Calu3 (cell line): ENCODE data around the gene KRTAP2-3. TPM values are rescaled to one million over a fixed set of nuclear protein-coding genes. Genes with fewer than 3 reads are reported as not detected.
"Not testable (repeated sequence)": the region's sequence is repeated elsewhere in the genome, so short reads cannot be mapped to it uniquely, and the experiment has no call there.

Source experiments
- BruUV-seq: library from RNA; stranded (reverse); fragments of 400-500 nt; replicated peaks from 2 replicates; lab custom pipeline; 2021; lab: Mats Ljungman, UMichigan
- CTCF ChIA-PET: fragments of 300-600 bp; sonication (Branson Sonifier 250); formaldehyde crosslinking; loops from one replicate; lab custom pipeline; 2022; ENCODE audit warnings: antibody characterized with exemption; lab: Charles Lee
- DNase-seq: peaks from one replicate; pipeline ENCODE4 v3.0.0; 2022
- H3K27ac Mint-ChIP-seq: one replicate; pipeline ENCODE4 v1.8.0; 2022; ENCODE audit warnings: mixed read lengths; ENCODE audit not compliant: unreplicated experiment
- H3K27me3 Mint-ChIP-seq: one replicate; pipeline ENCODE4 v1.8.0; 2022; ENCODE audit warnings: mixed read lengths; ENCODE audit not compliant: unreplicated experiment
- H3K36me3 Mint-ChIP-seq: one replicate; pipeline ENCODE4 v1.8.0; 2022; ENCODE audit warnings: mild to moderate bottlenecking, moderate library complexity, mixed read lengths; ENCODE audit not compliant: insufficient read depth, unreplicated experiment
- H3K4me1 Mint-ChIP-seq: one replicate; pipeline ENCODE4 v1.8.0; 2022; ENCODE audit warnings: mild to moderate bottlenecking, low read depth, mixed read lengths; ENCODE audit not compliant: unreplicated experiment
- H3K4me3 Mint-ChIP-seq: one replicate; pipeline ENCODE4 v1.8.0; 2022; ENCODE audit warnings: mild to moderate bottlenecking, low read depth, moderate library complexity, mixed read lengths; ENCODE audit not compliant: unreplicated experiment
- H3K9me3 Mint-ChIP-seq: one replicate; pipeline ENCODE4 v1.8.0; 2022; ENCODE audit warnings: low read depth, mixed read lengths; ENCODE audit not compliant: unreplicated experiment
- intact Hi-C: fragments of 100-400 bp; cut with micrococcal nuclease; formaldehyde crosslinking; loops from one replicate; pipeline ENCODE4 v1.10.0; 2022; ENCODE audit not compliant: unreplicated experiment
- total RNA-seq: library from RNA; stranded (reverse); gene quantifications from 2 replicates; pipeline ENCODE4 v1.2.3, GENCODE V29; 2022
- TF ChIP-seq, protein P1 (sequence below): fragments of 200-600 bp; IDR thresholded peaks from one replicate; pipeline ENCODE4 v1.8.0; 2022; ENCODE audit warnings: antibody characterized with exemption; ENCODE audit not compliant: unreplicated experiment

KRTAP2-3 gene
- total RNA-seq, 1 experiment from 2014 or later, result 18.2 TPM

DNA sequence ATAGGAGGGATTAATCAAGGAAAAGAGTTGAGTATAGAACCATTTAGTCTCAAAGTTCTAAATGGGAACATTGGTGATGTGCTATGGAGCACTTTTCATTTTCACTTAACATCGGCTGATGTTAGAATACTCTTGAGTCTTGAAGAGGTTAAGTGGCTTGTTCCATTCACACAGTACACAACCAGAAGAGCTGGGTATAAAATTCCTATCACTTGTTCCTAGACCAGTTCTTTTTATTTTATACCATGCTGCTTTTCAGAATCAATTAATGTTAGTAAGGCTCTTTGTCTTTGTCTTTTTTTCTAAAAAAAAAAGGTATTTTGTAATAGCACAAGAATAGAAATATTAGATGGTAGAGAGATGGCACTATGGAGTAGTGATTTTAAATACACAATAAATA lies 17.0 kb downstream of the KRTAP2-3 start:
- H3K36me3 Mint-ChIP-seq, result peaks cover 6% of the 10 kb centered on the region
- H3K9me3 Mint-ChIP-seq, result peaks cover 7% of the 10 kb centered on the region
- CTCF ChIA-PET, result interaction anchor here (0.9 kb wide), 1 partner anchor 84 kb away, joined by 3 read pairs; no protein-coding TSS in a partner anchor
- intact Hi-C loops, result loop anchor here (2.0 to 5.0 kb wide), 2 partner anchors 18 to 41 kb away; partner anchors contain the start of gene KRTAP2-3
- no peak overlapping the region for H3K27ac Mint-ChIP-seq
- no peaks in the 10 kb centered on the region for H3K27me3 Mint-ChIP-seq
- no TSS peak for BruUV-seq
- TF ChIP-seq, protein P1, sequence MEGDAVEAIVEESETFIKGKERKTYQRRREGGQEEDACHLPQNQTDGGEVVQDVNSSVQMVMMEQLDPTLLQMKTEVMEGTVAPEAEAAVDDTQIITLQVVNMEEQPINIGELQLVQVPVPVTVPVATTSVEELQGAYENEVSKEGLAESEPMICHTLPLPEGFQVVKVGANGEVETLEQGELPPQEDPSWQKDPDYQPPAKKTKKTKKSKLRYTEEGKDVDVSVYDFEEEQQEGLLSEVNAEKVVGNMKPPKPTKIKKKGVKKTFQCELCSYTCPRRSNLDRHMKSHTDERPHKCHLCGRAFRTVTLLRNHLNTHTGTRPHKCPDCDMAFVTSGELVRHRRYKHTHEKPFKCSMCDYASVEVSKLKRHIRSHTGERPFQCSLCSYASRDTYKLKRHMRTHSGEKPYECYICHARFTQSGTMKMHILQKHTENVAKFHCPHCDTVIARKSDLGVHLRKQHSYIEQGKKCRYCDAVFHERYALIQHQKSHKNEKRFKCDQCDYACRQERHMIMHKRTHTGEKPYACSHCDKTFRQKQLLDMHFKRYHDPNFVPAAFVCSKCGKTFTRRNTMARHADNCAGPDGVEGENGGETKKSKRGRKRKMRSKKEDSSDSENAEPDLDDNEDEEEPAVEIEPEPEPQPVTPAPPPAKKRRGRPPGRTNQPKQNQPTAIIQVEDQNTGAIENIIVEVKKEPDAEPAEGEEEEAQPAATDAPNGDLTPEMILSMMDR, result no peak
- no peak for DNase-seq
- no peak overlapping the region for H3K4me3 Mint-ChIP-seq
- peaks cover 35% of the 10 kb centered on the region for H3K4me1 Mint-ChIP-seq

DNA sequence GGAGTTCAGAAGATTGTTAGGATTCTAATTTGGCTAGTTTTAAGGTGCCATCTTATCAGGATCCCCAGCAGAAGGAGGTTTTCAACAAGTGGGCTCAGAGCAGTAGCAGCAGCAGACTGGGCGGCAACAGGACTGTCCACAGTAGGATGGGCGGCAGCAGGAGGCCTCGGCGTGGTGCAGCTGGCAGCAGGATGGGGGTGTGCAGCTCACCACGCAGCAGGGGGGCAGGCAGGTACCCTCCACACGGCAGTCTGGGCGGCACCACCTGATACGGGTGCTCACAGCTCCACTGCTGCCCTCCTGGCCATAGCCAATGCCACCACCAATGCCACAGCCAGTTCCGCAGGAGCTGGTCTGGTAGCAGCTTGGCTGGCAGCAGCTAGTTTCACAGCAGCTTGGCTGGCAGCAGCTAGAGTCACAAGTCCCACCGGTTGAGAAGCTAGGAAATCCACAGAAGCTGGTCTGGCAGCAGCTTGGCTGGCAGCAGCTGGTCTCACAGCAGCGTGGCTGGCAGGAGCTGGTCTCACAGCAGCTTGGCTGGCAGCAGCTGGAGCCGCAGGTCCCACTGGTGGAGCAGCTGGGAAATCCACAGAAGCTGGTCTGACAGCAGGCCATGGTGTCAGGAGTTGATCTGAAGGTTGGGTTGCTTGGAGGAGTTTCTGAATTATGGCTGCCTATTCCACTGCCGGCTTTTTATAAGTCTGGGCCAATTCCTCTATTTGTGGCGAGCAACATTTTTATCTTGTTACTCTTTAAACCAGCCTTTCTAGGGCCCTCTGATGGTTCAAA lies 18.9 kb downstream of the KRTAP2-3 start, which contains the start of gene KRTAP1-1:
Gene KRTAP1-1 (minus strand): TSS at position 668 of the 789 bp plus-strand sequence. CDS start 53 bp downstream, at position 615.
- not testable (repeated sequence) for H3K9me3 Mint-ChIP-seq

DNA sequence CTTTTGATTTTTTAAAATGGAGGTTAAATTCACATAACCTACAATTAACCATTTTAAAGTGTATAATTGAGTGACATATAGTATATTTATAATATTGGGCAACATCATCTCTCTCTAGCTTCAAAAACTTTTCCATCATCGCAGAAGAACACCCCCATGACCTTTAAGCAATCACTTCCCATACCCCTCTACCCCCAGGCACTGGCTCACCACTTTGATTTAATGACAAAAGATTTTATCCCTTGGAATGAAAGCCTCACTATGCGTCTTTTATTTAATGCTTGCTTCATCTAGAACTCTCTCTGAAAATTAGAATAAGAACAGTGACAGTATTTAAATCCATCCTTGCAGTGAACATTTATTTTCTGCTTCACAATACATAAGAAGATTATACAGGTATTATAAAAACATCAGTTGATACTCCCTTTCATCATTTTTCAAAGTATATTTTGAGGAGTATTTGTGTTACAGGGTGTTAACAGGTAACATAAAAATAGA lies 22.0 kb downstream of the KRTAP2-3 start:
- CTCF ChIA-PET, result interaction anchor here (1.1 to 1.4 kb wide), 2 partner anchors 13 to 18 kb away, joined by 3 to 7 read pairs; no protein-coding TSS in a partner anchor
- DNase-seq, result no peak
- H3K27ac Mint-ChIP-seq, result no peak overlapping the region

More for the DNA sequence above, 18.9 kb downstream of the KRTAP2-3 start, which contains the start of gene KRTAP1-1:
- H3K36me3 Mint-ChIP-seq, H3K27me3 Mint-ChIP-seq: not testable (repeated sequence)
- CTCF ChIA-PET, result interaction anchor here (0.8 to 1.9 kb wide), 11 partner anchors 17 to 186 kb away, joined by 3 to 7 read pairs (median 3); partner anchors contain the start of genes KRT23 and KRT39
- H3K4me1 Mint-ChIP-seq, result peaks cover 36% of the 10 kb centered on the region
- DNase-seq, result peak; percentile 71
- peak within 1 kb of the TSS; percentile 60 for H3K27ac Mint-ChIP-seq
- BruUV-seq, result TSS peak; percentile 97
- peak within 1 kb of the TSS; percentile 63 for H3K4me3 Mint-ChIP-seq
- intact Hi-C loops, result loop anchor here (1.0 to 5.0 kb wide), 5 partner anchors 39 to 184 kb away; no protein-coding TSS in a partner anchor
- TF ChIP-seq, protein P1, result peak; percentile 73

DNA sequence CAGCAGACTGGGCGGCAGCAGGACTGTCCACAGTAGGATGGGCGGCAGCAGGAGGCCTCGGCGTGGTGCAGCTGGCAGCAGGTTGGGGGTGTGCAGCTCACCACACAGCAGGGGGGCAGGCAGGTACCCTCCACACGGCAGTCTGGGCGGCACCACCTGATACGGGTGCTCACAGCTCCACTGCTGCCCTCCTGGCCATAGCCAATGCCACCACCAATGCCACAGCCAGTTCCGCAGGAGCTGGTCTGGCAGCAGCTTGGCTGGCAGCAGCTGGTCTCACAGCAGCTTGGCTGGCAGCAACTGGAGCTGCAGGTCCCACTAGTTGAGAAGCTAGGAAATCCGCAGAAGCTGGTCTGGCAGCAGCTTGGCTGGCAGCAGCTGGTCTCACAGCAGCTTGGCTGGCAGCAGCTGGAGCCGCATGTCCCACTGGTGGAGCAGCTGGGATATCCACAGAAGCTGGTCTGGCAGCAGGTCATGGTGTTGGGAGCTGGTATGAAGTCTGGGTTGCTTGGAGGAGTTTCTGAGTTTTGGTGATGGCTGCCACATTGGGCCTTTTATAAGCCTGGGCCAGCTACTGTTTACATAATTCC lies 25.5 kb downstream of the KRTAP2-3 start, which contains the start of gene KRTAP1-3:
Gene KRTAP1-3 (minus strand): TSS at position 529 of the 590 bp plus-strand sequence. CDS start 53 bp downstream, at position 476.
- H3K27me3 Mint-ChIP-seq, H3K4me3 Mint-ChIP-seq, BruUV-seq, DNase-seq, intact Hi-C loops, H3K9me3 Mint-ChIP-seq, H3K36me3 Mint-ChIP-seq: not testable (repeated sequence)
- Mint-ChIP-seq H3K27ac (peak within 1 kb of the TSS; percentile 45), H3K4me1 (peaks cover 32% of the 10 kb centered on the region)
- CTCF ChIA-PET, result interaction anchor here (0.7 kb wide), 1 partner anchor 10 kb away, joined by 3 read pairs; no protein-coding TSS in a partner anchor

More for the DNA sequence above, 22.0 kb downstream of the KRTAP2-3 start:
- BruUV-seq, result no TSS peak
- H3K27me3 Mint-ChIP-seq, result no peaks in the 10 kb centered on the region
- H3K9me3 Mint-ChIP-seq, result no peaks in the 10 kb centered on the region
- H3K4me1 Mint-ChIP-seq, result peaks cover 49% of the 10 kb centered on the region
- H3K36me3 Mint-ChIP-seq, result peaks cover 6% of the 10 kb centered on the region
- intact Hi-C loops, result no loop called here
- TF ChIP-seq, protein P1, result no peak
- no peak overlapping the region for H3K4me3 Mint-ChIP-seq
